ENCODE data around the gene NEU1. TPM values are rescaled to one million over a fixed set of nuclear protein-coding genes. Genes with fewer than 3 reads are reported as not detected.

Gene NEU1
- polyA plus RNA-seq, 1 donor (not counting 4 experiments of a cell fraction or from before 2014, with no cell fraction given) = 27.9 TPM

- Histone ChIP-seq H3K9me1 (ENCODE audit: control insufficient read depth, extremely low read depth, insufficient read depth, low read length) (no peaks in the 10 kb centered on the region), H3K4me1 (ENCODE audit: control insufficient read depth, extremely low read depth, insufficient read depth, low read length) (peaks cover 12% of the 10 kb centered on the region), H2AFZ (ENCODE audit: control insufficient read depth, low read length) (no peak overlapping the region), H3K9ac (ENCODE audit: control insufficient read depth, extremely low read depth, insufficient read depth, low read length) (peak overlapping the region; percentile 62), H4K20me1 (ENCODE audit: control insufficient read depth, extremely low read depth, insufficient read depth, low read length) (peaks cover 12% of the 10 kb centered on the region), H3K4me2 (ENCODE audit: control insufficient read depth, extremely low read depth, insufficient read depth, low read depth, low read length) (peak overlapping the region; percentile 84), H3K79me2 (ENCODE audit: control insufficient read depth, insufficient read depth, low read length) (peaks cover 45% of the 10 kb centered on the region), H3K9me3 (ENCODE audit: control insufficient read depth, low read depth, low read length) (no peaks in the 10 kb centered on the region), H3K27ac (ENCODE audit: control insufficient read depth, insufficient read depth, low read length) (peak overlapping the region; percentile 0), H3K36me3 (ENCODE audit: control insufficient read depth in 2 of 2, extremely low read depth in 1 of 2, insufficient read depth in 2 of 2, low read length in 2 of 2) (peaks cover 0 to 7% of the 10 kb centered on the region in 2 experiments), H3K4me3 (ENCODE audit: control insufficient read depth in 2 of 3, extremely low read depth in 1 of 3, insufficient read depth in 2 of 3, low read depth in 1 of 3, low read length in 3 of 3) (peak overlapping the region; percentile 51 to 89 (median 74)), H3K27me3 (ENCODE audit: control insufficient read depth, extremely low read depth, insufficient read depth, low read length) (no peaks in the 10 kb centered on the region)
- no peak for FAIRE-seq
- TF ChIP-seq EZH2 (IDR thresholded peaks at IDR 0.05; ENCODE audit: low read length) = no peak
- TF ChIP-seq, protein P1, sequence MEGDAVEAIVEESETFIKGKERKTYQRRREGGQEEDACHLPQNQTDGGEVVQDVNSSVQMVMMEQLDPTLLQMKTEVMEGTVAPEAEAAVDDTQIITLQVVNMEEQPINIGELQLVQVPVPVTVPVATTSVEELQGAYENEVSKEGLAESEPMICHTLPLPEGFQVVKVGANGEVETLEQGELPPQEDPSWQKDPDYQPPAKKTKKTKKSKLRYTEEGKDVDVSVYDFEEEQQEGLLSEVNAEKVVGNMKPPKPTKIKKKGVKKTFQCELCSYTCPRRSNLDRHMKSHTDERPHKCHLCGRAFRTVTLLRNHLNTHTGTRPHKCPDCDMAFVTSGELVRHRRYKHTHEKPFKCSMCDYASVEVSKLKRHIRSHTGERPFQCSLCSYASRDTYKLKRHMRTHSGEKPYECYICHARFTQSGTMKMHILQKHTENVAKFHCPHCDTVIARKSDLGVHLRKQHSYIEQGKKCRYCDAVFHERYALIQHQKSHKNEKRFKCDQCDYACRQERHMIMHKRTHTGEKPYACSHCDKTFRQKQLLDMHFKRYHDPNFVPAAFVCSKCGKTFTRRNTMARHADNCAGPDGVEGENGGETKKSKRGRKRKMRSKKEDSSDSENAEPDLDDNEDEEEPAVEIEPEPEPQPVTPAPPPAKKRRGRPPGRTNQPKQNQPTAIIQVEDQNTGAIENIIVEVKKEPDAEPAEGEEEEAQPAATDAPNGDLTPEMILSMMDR (optimal IDR thresholded peaks at IDR 0.05 in 1 of 3, IDR thresholded peaks at IDR 0.05 in 1 of 3, conservative IDR thresholded peaks at IDR 0.05 in 1 of 3; ENCODE audit: extremely low read depth in 1 of 3, insufficient read depth in 2 of 3, low read length in 3 of 3) = no peak
- dilution Hi-C loops (cut with MboI; ENCODE audit: extremely low pct_ligation_motif_present, low sequenced_read_pairs) = no loop called here
- no peak for DNase-seq (ENCODE audit: low read depth, low spot score)
Measured at GRCh38 chr6:31831350-31832215, 31.0 kb downstream of the NEU1 start.

DNA sequence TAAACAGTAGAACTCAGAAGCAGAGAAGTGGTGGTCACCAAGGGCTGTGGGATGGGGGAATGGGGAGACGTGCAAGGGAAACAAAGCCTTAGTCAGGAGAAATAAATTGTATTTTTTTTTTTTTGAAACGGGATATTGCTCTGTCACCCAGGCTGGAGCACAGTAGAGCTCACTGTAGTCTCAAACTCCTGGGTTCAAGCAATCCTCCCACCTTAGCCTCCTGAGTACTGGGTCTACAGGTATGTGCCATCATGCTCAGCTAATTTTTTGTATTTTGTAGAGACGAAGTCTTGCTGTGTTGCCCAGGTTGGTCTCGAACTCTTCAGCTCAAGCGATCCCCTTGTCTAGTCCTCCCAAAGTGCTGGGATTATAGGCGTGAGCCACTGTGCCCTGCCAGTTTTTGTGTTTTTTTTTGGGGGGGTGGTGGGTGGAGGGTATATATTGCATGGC, 31.7 kb downstream of the NEU1 start:
- DNase-seq (ENCODE audit: low read depth, low spot score) = no peak
- H3K4me1 ChIP-seq (ENCODE audit: control insufficient read depth, extremely low read depth, insufficient read depth, low read length) = peaks cover 18% of the 10 kb centered on the region
- peak overlapping the region; percentile 62 for H3K9ac ChIP-seq (ENCODE audit: control insufficient read depth, extremely low read depth, insufficient read depth, low read length)
- dilution Hi-C loops (cut with MboI; ENCODE audit: extremely low pct_ligation_motif_present, low sequenced_read_pairs) = no loop called here
- TF ChIP-seq, protein P1 (optimal IDR thresholded peaks at IDR 0.05 in 1 of 3, IDR thresholded peaks at IDR 0.05 in 1 of 3, conservative IDR thresholded peaks at IDR 0.05 in 1 of 3; ENCODE audit: extremely low read depth in 1 of 3, insufficient read depth in 2 of 3, low read length in 3 of 3) = no peak
- TF ChIP-seq EZH2 (IDR thresholded peaks at IDR 0.05; ENCODE audit: low read length) = no peak
- H2AFZ ChIP-seq (ENCODE audit: control insufficient read depth, low read length) = no peak overlapping the region
- peaks cover 0 to under 1% of the 10 kb centered on the region in 2 experiments for H3K36me3 ChIP-seq (ENCODE audit: control insufficient read depth in 2 of 2, extremely low read depth in 1 of 2, insufficient read depth in 2 of 2, low read length in 2 of 2)
- peaks cover 5% of the 10 kb centered on the region for H4K20me1 ChIP-seq (ENCODE audit: control insufficient read depth, extremely low read depth, insufficient read depth, low read length)
- H3K9me1 ChIP-seq (ENCODE audit: control insufficient read depth, extremely low read depth, insufficient read depth, low read length) = no peaks in the 10 kb centered on the region
- FAIRE-seq = no peak
- H3K9me3 ChIP-seq (ENCODE audit: control insufficient read depth, low read depth, low read length) = no peaks in the 10 kb centered on the region
- peak overlapping the region; percentile 84 for H3K4me2 ChIP-seq (ENCODE audit: control insufficient read depth, extremely low read depth, insufficient read depth, low read depth, low read length)
- H3K4me3 ChIP-seq (ENCODE audit: control insufficient read depth in 2 of 3, extremely low read depth in 1 of 3, insufficient read depth in 2 of 3, low read depth in 1 of 3, low read length in 3 of 3) = peak overlapping the region; percentile 74 to 97 (median 89)
- no peaks in the 10 kb centered on the region for H3K27me3 ChIP-seq (ENCODE audit: control insufficient read depth, extremely low read depth, insufficient read depth, low read length)
- peaks cover 38% of the 10 kb centered on the region for H3K79me2 ChIP-seq (ENCODE audit: control insufficient read depth, insufficient read depth, low read length)
- peak overlapping the region; percentile 50 for H3K27ac ChIP-seq (ENCODE audit: control insufficient read depth, insufficient read depth, low read length)

Data from keratinocyte (primary cell).